Caco-2 (cell line): ENCODE measurements around the gene LRMDA. TPM values are rescaled to one million over a fixed set of nuclear protein-coding genes. Genes with fewer than 3 reads are reported as not detected.

Source experiments
- BruUV-seq: library from RNA; stranded (reverse); fragments of 400-500 nt; replicated peaks from 2 replicates; lab custom pipeline; 2021; lab: Mats Ljungman, UMichigan
- CTCF ChIA-PET: fragments of 300-600 bp; sonication (Branson Sonifier 250); formaldehyde crosslinking; loops from one replicate; lab custom pipeline; 2022; ENCODE audit warnings: antibody characterized with exemption; lab: Charles Lee
- POLR2A ChIA-PET: fragments of 300-600 bp; sonication (Branson Sonifier 250); formaldehyde crosslinking; loops from one replicate; lab custom pipeline; 2022; ENCODE audit warnings: antibody characterized with exemption; lab: Charles Lee
- DNase-seq, 2 experiments: peaks; one replicate each; pipeline versions ENCODE4 v3.0.0 to v3.0.0-alpha.2; 2020 to 2022
- H3K27me3 ChIP-seq: replicated peaks from 2 replicates; pipeline ENCODE4 v1.6.0; 2011; ENCODE audit warnings: low read length; ENCODE audit not compliant: control insufficient read depth, insufficient read depth
- H3K36me3 ChIP-seq: 2 replicates; pipeline ENCODE4 v1.5.1; 2011; ENCODE audit warnings: low read length; ENCODE audit not compliant: control insufficient read depth, insufficient read depth
- H3K4me1 ChIP-seq: fragments of 250-450 bp; sonication (Bioruptor Pico); 2 replicates; pipeline ENCODE4 v1.5.1; 2020; ENCODE audit warnings: mild to moderate bottlenecking
- H3K4me3 ChIP-seq: 2 replicates; pipeline ENCODE4 v1.5.1; 2011; ENCODE audit warnings: low read depth, mild to moderate bottlenecking, control low read depth, low read length
- H3K9me3 ChIP-seq: fragments of 250-450 bp; sonication (Bioruptor Pico); 2 replicates; pipeline ENCODE4 v1.5.1; 2020; ENCODE audit warnings: mild to moderate bottlenecking, moderate library complexity
- H3K27ac Mint-ChIP-seq: one replicate; pipeline ENCODE4 v1.8.0; 2022; ENCODE audit warnings: mixed read lengths; ENCODE audit not compliant: unreplicated experiment
- H3K27me3 Mint-ChIP-seq: one replicate; pipeline ENCODE4 v1.8.0; 2022; ENCODE audit warnings: mixed read lengths; ENCODE audit not compliant: insufficient read depth, unreplicated experiment
- H3K36me3 Mint-ChIP-seq: one replicate; pipeline ENCODE4 v1.8.0; 2022; ENCODE audit warnings: mild to moderate bottlenecking, mixed read lengths; ENCODE audit not compliant: insufficient read depth, unreplicated experiment
- H3K4me1 Mint-ChIP-seq: one replicate; pipeline ENCODE4 v1.8.0; 2022; ENCODE audit warnings: low read depth, mixed read lengths; ENCODE audit not compliant: unreplicated experiment
- H3K4me3 Mint-ChIP-seq: one replicate; pipeline ENCODE4 v1.8.0; 2022; ENCODE audit warnings: mild to moderate bottlenecking, moderate library complexity, mixed read lengths; ENCODE audit not compliant: unreplicated experiment
- H3K9me3 Mint-ChIP-seq: one replicate; pipeline ENCODE4 v1.8.0; 2022; ENCODE audit warnings: mixed read lengths; ENCODE audit not compliant: unreplicated experiment
- intact Hi-C: fragments of 100-400 bp; cut with micrococcal nuclease; formaldehyde crosslinking; loops from one replicate; pipeline ENCODE4 v1.10.0; 2022; ENCODE audit not compliant: unreplicated experiment
- total RNA-seq: library from RNA; stranded (reverse); gene quantifications from 2 replicates; pipeline ENCODE4 v1.2.3, GENCODE V29; 2022
- TF ChIP-seq, protein P1 (sequence below), 2 experiments: fragments of 200-600 bp in 1 of 2; IDR thresholded peaks; 1 replicate in 1 of 2; 2 replicates in 1 of 2; pipeline versions ENCODE4 v1.5.1 to v1.8.0; 2011 to 2022; ENCODE audit warnings: antibody characterized with exemption in 1 of 2, control low read depth in 1 of 2, inconsistent platforms in 1 of 2, low read depth in 1 of 2, low read length in 1 of 2, mild to moderate bottlenecking in 1 of 2, moderate library complexity in 1 of 2; ENCODE audit not compliant: insufficient read depth in 1 of 2, severe bottlenecking in 1 of 2, unreplicated experiment in 1 of 2

Gene LRMDA
- total RNA-seq, 1 experiment from 2014 or later = 18.5 TPM

- peak overlapping the region; percentile 79 for H3K27ac Mint-ChIP-seq
- Histone ChIP-seq H3K36me3 (no peaks in the 10 kb centered on the region), H3K9me3 (no peaks in the 10 kb centered on the region), H3K4me3 (no peak overlapping the region), H3K4me1 (peaks cover 22% of the 10 kb centered on the region; the same call in 1 of the 2 replicates), H3K27me3 (no peaks in the 10 kb centered on the region)
- H3K4me3 Mint-ChIP-seq = no peak overlapping the region
- no TSS peak for BruUV-seq
- CTCF ChIA-PET = no interaction called here
- no peaks in the 10 kb centered on the region for H3K27me3 Mint-ChIP-seq
- TF ChIP-seq, protein P1, sequence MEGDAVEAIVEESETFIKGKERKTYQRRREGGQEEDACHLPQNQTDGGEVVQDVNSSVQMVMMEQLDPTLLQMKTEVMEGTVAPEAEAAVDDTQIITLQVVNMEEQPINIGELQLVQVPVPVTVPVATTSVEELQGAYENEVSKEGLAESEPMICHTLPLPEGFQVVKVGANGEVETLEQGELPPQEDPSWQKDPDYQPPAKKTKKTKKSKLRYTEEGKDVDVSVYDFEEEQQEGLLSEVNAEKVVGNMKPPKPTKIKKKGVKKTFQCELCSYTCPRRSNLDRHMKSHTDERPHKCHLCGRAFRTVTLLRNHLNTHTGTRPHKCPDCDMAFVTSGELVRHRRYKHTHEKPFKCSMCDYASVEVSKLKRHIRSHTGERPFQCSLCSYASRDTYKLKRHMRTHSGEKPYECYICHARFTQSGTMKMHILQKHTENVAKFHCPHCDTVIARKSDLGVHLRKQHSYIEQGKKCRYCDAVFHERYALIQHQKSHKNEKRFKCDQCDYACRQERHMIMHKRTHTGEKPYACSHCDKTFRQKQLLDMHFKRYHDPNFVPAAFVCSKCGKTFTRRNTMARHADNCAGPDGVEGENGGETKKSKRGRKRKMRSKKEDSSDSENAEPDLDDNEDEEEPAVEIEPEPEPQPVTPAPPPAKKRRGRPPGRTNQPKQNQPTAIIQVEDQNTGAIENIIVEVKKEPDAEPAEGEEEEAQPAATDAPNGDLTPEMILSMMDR (IDR thresholded peaks at IDR 0.05; ENCODE audit: insufficient read depth in 1 of 2, low read depth in 1 of 2, low read length in 1 of 2, severe bottlenecking in 1 of 2, unreplicated experiment in 1 of 2) = no peak
- intact Hi-C loops = loop anchor here (10.0 kb wide), 1 partner anchor 369 kb away; the partner anchor contains the start of gene ZNF503
- POLR2A ChIA-PET = no interaction called here
- peaks cover 25% of the 10 kb centered on the region for H3K4me1 Mint-ChIP-seq
- peaks cover 6% of the 10 kb centered on the region for H3K36me3 Mint-ChIP-seq
- H3K9me3 Mint-ChIP-seq = no peaks in the 10 kb centered on the region
- DNase-seq = no peak
Measured at GRCh38 chr10:75773813-75774782, 342.7 kb downstream of the LRMDA start.

- intact Hi-C loops = loop anchor here (10.0 kb wide), 1 partner anchor 370 kb away; the partner anchor contains the start of gene ZNF503
- H3K27ac Mint-ChIP-seq = no peak overlapping the region
- Histone ChIP-seq H3K36me3 (no peaks in the 10 kb centered on the region), H3K4me3 (no peak overlapping the region), H3K9me3 (no peaks in the 10 kb centered on the region), H3K27me3 (no peaks in the 10 kb centered on the region), H3K4me1 (peaks cover 22% of the 10 kb centered on the region; the same call in 1 of the 2 replicates)
- ChIA-PET CTCF (no interaction called here), POLR2A (no interaction called here)
- no peaks in the 10 kb centered on the region for H3K27me3 Mint-ChIP-seq
- H3K4me1 Mint-ChIP-seq = peaks cover 25% of the 10 kb centered on the region
- H3K36me3 Mint-ChIP-seq = peaks cover 6% of the 10 kb centered on the region
- BruUV-seq = no TSS peak
- TF ChIP-seq, protein P1 (IDR thresholded peaks at IDR 0.05; ENCODE audit: insufficient read depth in 1 of 2, low read depth in 1 of 2, low read length in 1 of 2, severe bottlenecking in 1 of 2, unreplicated experiment in 1 of 2) = no peak
- no peak for DNase-seq
- H3K9me3 Mint-ChIP-seq = no peaks in the 10 kb centered on the region
- H3K4me3 Mint-ChIP-seq = no peak overlapping the region
Measured at GRCh38 chr10:75774783-75775490, 343.5 kb downstream of the LRMDA start.
